ENCODE data around the gene AMIGO1. TPM values are rescaled to one million over a fixed set of nuclear protein-coding genes. Genes with fewer than 3 reads are reported as not detected.
"Not testable (repeated sequence)": the region's sequence is repeated elsewhere in the genome, so short reads cannot be mapped to it uniquely, and the experiment has no call there.

Gene AMIGO1
- total RNA-seq, 1 donor from 2014 or later: 1.1 TPM

GRCh38 chr1:109488696-109489095 lies 20.8 kb downstream of the AMIGO1 start:
- intact Hi-C loops (cut with micrococcal nuclease): no loop called here

- intact Hi-C loops (cut with micrococcal nuclease): no loop called here
These were observed 21.3 kb downstream of the AMIGO1 start for GRCh38 chr1:109488201-109488600.

GRCh38 chr1:109487261-109487660 lies 22.3 kb downstream of the AMIGO1 start:
- intact Hi-C loops (cut with micrococcal nuclease): no loop called here

GRCh38 chr1:109485001-109485400 lies 24.5 kb downstream of the AMIGO1 start:
- intact Hi-C loops (cut with micrococcal nuclease): no loop called here

- intact Hi-C loops (cut with micrococcal nuclease): loop anchor here (5.0 kb wide), 1 partner anchor 372 kb away; the partner anchor contains the start of gene ELAPOR1
These were observed 25.0 kb downstream of the AMIGO1 start for GRCh38 chr1:109484519-109484975.

- intact Hi-C loops (cut with micrococcal nuclease): loop anchor here (1.0 to 5.0 kb wide), 12 partner anchors 10 to 550 kb away; partner anchors contain the start of genes AMIGO1, CELSR2, CYB561D1 and ELAPOR1
These were observed 25.6 kb downstream of the AMIGO1 start, which contains the start of gene ATXN7L2 for GRCh38 chr1:109483672-109484518. Gene ATXN7L2, plus strand, starts transcription at chr1:109483905. Its CDS starts 49 bp downstream, at chr1:109483954.

GRCh38 chr1:109482791-109483671 lies 26.5 kb downstream of the AMIGO1 start:
- intact Hi-C loops (cut with micrococcal nuclease): loop anchor here (1.0 to 5.0 kb wide), 12 partner anchors 11 to 551 kb away; partner anchors contain the start of genes AMIGO1, CELSR2, CYB561D1 and ELAPOR1

- intact Hi-C loops (cut with micrococcal nuclease): loop anchor here (2.0 to 5.0 kb wide), 4 partner anchors 233 to 391 kb away; partner anchors contain the start of genes CELSR2, ELAPOR1, SARS1 and TMEM167B
These were observed 27.3 kb downstream of the AMIGO1 start for GRCh38 chr1:109482242-109482641.

- intact Hi-C loops (cut with micrococcal nuclease): loop anchor here (2.0 to 5.0 kb wide), 4 partner anchors 233 to 391 kb away; partner anchors contain the start of genes CELSR2, ELAPOR1, SARS1 and TMEM167B
These were observed 27.9 kb downstream of the AMIGO1 start for GRCh38 chr1:109481646-109482045.

- intact Hi-C loops (cut with micrococcal nuclease): loop anchor here (5.0 kb wide), 1 partner anchor 368 kb away; the partner anchor contains the start of gene ELAPOR1
These were observed 29.6 kb downstream of the AMIGO1 start for GRCh38 chr1:109479901-109480300.

- intact Hi-C loops (cut with micrococcal nuclease): no loop called here
These were observed 30.2 kb downstream of the AMIGO1 start for GRCh38 chr1:109479311-109479710.

- intact Hi-C loops (cut with micrococcal nuclease): no loop called here
These were observed 30.7 kb downstream of the AMIGO1 start for GRCh38 chr1:109478806-109479205.

- intact Hi-C loops (cut with micrococcal nuclease): no loop called here
These were observed 31.7 kb downstream of the AMIGO1 start for GRCh38 chr1:109477821-109478220.

GRCh38 chr1:109476825-109477224 lies 32.7 kb downstream of the AMIGO1 start:
- intact Hi-C loops (cut with micrococcal nuclease): no loop called here

GRCh38 chr1:109475261-109475660 lies 34.3 kb downstream of the AMIGO1 start:
- intact Hi-C loops (cut with micrococcal nuclease): no loop called here

GRCh38 chr1:109474697-109475096 lies 34.8 kb downstream of the AMIGO1 start:
- intact Hi-C loops (cut with micrococcal nuclease): no loop called here

- intact Hi-C loops (cut with micrococcal nuclease): not testable (repeated sequence)
These were observed 36.1 kb downstream of the AMIGO1 start for GRCh38 chr1:109473284-109474057.

GRCh38 chr1:109472779-109473178 lies 36.7 kb downstream of the AMIGO1 start:
- intact Hi-C loops (cut with micrococcal nuclease): no loop called here

GRCh38 chr1:109470245-109470644 lies 39.3 kb downstream of the AMIGO1 start:
- intact Hi-C loops (cut with micrococcal nuclease): no loop called here

GRCh38 chr1:109468903-109469302 lies 40.6 kb downstream of the AMIGO1 start:
- intact Hi-C loops (cut with micrococcal nuclease): loop anchor here (5.0 kb wide), 1 partner anchor 42 kb away; the partner anchor contains the start of gene PSMA5

Data from T-helper 1 cell treated with Interleukin-12 subunit alpha and Interleukin-12 subunit beta and Interleukin-4 antibody, amounts not matched to agents 30 ng/mL and 1 ng/mL, for 36 hours (primary cell).